ENCODE measurements around the gene VENTX.

The VENTX gene

DNA sequence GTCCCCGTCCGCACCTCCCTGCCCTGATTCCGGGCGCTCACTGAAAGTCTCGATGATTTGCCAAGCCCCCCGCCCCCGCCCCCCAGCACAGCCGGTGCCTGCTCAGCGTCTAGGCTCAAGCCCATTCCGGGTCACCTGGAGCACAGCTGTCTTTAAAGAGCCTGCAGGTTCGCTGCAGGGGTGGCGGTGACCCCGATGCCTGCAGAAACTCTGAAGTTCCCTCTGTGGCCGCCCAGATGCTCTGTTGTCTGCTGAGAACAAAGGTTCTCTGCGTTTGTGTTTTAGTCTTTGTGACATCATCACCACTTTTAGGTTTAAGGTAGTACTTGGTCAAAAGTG is 780 bp downstream of the VENTX start:
- no peak for DNase-seq

DNA sequence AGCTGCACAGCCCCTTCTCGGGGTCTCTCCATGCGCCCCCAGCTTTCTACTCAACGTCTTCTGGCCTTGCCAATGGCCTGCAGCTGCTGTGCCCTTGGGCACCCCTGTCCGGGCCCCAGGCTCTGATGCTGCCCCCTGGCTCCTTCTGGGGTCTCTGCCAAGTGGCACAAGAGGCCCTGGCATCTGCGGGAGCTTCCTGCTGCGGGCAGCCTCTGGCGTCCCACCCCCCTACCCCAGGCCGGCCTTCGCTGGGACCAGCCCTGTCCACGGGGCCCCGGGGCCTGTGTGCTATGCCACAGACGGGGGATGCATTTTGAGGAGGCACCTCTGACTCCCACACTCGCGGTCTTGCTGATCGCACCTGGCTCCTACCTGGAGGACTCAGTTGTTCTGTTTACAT is 2.3 kb downstream of the VENTX start:
- no peak for DNase-seq

DNA sequence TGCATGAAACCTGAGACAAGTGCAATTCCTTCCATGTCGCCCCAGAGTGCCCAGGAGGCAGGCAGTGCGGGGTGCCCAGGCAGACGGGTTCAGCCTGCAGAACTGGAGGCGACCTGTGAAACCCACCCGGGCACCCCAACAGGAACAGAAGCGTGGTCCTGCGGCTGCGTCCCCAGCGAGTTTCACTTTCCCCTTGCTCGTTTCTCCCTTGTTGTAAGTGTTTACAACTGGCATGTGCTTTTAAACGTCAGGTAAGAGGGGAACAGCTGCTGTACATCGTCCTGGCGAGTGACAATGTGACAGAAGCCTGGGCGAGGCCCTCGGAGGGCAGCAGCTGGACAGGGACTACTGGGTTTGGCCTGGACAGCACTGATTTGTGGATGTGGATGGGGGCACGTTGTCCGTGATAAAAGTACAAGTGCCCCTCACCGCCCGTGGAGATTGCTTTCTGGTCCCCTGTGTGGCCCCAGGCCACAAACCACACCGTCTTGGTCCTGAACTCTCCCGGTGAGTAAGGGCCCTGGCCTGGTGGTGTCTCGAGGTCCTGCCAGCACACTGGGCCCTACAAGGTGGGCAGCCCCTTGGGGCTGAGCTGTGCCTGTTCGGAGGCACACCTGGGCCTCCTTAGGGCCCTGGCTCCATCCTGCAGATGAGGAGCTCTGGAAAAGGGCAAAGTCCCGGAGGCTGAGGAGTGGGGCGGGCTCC is 4.0 kb downstream of the VENTX start:
- DNase-seq: no peak

DNA sequence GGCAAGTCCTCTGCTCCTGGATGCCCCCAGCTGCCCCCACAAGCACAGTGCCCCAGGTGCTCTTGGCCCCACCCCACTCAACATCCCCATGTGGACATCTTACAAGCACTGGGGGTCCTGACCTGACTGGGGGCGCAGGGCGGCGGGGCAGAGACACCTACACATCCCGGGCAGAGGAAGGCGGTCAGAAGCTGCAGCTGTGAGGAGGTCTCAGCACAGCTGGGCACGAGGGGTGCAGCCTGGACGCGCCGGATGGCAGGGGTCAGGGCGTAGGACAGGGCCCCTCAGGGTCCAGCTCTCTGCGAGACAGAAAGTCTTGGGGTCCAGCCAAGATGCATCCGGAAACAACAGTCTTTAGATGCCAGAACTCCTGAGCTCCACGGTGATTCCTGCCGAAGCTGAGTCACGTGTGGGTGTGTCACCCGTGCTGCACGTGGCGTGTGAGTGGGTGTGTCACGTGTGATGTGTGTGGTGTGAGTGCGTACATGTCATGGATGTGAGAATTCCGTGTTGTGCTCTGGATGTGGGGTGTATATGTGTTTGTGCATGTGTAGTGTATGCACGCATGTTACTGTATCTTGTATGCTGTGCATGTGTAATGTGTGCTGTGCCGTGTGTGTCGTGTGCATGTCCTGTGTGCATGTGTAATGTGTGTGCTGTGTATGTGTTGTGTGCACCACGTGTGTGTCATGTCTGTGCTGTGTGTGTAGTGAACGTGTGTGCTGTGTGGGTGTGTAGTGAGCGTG is 5.1 kb downstream of the VENTX start:
- DNase-seq: no peak

DNA sequence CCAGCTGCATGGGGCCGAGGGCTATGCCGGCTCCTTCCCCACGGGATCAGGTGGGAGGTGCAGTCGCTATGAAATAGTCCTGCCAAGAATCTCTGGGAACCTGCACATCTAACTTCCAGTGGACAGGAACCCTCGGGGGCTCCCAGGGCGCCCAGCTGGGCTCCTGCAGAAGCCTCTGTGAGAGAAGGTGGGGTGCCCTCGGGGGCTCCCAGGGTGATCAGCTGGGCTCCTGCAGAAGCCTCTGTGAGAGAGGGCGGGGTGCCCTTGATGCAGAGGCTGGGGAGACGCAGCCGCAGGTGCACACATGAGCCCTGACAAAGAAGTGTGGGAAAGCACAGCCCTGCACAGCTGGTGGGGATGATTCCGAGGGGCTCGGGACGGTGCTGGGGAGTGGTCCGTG is 5.9 kb downstream of the VENTX start:
- no peak for DNase-seq

DNA sequence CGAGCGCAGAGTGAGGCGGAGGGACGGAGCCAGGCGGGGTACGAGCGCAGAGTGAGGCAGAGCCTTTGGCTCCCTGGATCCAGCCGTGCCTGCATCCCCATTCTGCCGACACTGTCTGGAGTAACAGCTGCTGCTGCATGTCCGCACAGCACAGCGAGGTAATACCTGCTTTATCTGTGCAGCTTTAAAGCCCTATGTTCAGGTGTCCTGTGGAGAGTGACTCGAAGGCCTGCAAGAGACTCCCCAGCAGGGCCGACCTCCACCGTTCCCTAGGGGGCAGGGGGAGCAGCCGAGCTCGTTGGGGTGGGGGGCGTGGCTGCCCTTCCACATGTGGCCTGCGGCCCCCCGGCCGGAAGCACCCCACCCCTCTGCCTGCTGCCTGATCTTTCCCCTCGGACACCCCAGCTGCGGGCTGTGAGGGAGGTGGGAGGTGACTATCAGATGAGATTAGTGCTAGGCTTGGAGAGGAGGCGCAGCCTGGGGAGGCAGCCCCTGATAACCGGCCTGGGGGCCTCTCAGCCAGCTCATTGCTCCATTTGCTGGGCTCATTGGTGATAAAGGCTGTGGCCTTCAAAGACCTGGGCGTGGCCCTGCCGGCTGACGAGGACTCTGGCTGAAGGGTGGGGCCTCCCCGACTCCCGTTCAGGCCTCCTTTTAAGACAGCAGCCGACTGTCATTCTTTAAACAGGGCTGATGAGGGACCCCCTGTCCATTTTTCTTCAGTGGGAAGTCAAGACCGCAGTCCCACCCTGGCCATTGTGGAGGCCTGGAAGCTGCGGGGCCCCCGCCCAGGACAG is 8.0 kb downstream of the VENTX start:
- no peak for DNase-seq

DNA sequence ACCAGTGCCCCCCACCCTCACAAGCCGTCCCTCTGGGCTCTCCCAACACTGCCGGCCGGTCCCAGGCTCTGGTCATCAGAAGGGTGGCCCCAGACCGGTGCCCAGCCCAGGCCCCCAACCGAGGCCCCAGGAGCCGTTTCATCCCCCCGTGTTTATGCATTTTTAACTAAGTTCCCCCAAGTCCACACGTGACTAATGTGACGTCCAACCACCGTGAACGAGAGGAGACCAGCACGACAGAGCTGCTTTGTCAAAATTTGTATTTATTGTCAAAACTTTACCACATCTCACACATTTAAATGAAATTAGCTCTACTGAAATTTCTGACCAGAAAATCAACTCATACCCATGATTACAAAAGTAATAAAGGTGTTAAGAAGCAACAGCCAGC is 8.6 kb downstream of the VENTX start:
- no peak for DNase-seq

DNA sequence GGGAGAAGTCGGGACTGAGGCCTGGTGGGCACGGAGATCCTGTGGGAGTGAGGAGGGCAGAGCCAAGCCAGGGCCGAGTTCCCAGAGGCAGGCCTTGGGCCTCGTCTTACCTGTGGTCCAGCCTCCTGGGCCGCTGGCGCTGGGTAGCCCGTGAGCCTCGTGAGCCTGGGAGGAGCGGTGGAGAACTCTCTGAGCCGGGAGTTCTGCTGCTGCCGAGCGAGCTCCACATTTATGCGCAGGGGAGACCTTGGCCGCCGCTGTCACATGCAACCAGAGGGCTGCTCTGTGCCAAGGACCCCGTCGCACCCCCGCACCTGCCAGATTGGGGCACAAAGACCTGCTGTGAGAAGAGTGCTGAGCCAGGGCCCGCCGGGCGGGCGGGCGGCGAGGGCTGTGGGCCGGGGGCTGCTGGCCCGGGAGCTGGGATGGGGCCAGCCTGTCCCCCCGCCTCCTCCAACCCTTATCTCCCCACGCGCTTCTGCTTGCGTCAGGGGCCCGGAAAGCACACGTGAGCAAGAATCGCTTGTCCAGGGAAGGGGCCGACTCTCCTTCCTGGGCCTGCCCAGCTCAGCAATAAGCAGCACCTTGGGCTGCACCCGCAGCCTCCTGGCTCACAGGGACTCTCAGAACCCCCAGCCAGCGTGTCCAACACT is 10.2 kb downstream of the VENTX start:
- DNase-seq: no peak

DNA sequence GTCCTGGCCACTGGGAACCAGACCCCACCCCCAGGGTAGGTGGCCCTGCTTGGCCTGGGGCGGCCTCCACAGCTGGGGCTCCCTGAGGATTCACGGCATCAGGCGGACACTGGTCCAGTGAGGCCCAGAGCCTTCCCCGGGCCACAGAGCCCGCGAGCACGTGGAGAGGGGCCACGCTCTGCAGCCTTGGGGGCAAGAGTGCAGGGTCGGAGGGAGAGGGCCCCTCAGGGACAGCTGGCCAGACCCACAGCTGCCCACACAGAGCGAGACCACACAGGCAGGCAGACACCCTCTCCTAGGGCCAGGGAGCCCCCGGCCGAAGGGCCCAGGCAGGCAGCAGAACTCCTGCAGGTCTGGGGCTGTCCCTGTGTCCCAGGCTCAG is 10.7 kb downstream of the VENTX start:
- DNase-seq: no peak

DNA sequence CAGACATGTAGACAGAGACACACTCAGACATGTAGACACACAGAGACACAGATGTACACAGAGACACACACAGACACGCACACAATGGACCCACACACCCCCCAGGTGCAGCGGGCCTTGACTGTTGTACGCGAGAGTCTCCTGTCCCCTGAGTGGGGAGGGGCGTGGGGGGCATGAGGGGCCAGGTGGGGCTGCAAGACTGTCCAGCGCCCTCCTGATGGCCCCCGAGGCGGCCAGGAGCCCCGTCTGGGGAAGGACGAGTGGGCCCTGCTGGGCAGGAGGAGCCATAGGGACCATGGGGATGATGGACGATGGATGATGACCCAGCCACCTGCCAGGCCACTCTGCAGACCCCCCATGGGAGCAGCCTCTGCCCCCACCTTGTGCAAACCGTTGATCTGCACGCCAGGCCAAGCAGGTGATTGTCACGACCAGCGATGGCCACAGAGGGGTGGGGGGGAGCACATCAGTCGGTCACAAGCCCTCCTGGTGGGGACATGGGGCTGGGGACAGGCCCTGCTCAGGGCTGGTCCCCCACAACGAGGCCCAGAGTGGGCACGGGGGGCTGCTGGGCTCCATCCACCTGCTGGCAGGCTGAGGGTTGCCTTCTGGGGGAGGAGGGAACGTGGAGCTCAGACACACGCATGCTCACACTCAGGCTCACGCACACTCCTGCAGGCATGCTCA is 11.6 kb downstream of the VENTX start:
- no peak for DNase-seq

DNA sequence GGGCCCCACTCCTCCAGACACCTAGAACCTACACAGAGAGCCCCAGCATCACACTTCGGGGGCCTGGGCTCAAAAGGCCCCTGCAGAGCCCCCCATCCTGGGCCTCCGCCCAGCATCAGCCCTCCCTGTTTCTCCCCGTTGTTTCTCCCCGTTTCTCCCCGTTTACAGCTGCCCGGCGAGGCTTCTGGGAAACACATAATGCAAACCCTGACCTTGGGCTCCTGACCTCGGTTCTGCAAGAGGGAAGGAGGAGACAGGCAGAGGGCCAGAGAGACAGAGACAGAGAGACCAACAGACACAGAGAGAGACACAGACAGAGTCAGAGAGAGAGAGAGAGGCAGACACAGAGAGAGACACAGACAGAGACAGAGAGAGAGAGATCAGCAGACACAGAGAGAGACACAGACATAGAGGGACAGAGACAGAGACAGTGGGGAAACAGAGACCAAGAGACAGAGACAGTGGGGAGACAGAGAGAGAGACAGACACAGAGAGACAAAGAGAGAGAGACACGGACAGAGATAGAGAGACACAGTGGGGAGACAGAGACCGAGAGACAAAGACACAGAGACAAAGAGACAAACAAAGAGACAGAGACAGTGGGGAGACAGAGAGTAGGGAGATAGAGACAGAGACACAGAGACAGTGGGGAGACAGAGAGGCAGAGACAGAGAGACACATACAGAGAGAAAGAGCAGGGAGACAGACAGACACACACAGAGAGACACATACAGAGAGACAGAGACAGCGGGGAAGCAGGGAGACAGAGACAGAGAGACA is 12.5 kb downstream of the VENTX start:
- no peak for DNase-seq

DNA sequence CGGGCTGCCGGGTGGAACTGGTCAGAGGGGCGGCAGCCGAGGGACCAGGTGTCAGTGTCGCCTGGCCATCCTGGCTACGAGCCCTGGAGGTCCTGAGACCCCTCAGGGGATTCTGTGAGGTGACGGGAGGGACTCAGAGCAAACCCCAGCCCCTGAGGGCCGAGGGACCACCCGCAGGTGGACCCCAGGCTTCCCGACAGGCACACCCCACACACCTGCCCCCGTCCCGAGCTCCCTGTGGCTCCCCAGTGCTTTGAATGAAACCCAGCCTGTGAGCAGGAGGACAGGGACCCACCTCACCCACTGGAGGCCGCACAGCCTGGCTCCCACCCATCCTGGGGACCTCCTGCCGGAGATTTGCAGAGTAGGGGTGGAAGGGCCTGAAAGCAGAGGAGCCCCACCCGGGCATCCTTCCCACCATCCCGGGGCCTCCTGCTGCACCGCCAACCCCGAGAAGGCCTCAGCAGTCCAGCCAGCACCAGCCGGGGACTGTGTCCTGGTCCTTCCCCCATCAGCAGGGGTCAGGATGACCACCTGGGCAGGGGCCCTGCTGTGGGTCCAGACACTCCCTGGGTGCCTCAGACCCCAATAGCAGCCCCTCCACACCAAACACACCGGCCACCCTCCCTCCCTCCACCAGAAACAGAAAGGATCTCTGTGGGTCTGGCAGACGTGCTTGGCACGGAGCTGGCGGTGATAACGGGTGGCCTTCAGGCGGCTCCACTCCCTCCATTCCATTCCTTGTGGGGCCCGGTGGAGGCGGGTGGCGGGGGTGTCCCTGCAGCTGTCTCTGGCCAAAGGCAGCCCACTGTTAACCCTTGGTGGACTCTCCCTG is 13.9 kb downstream of the VENTX start:
- DNase-seq: no peak

DNA sequence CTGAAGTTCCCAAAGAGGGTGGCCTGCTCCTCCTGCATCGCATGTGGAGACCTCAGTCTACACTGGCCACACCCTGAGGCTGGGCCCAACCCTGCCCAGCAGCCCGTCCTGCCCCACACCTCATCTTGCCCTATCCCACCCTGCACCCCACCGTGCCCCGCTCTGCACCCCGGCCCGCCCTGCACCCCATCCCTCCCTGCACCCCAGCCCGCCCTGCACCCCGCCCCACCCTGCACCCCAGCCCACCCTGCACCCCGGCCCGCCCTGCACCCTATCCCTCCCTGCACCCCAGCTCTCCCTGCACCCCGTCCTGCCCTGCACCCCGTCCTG is 14.5 kb downstream of the VENTX start:
- no peak for DNase-seq

DNA sequence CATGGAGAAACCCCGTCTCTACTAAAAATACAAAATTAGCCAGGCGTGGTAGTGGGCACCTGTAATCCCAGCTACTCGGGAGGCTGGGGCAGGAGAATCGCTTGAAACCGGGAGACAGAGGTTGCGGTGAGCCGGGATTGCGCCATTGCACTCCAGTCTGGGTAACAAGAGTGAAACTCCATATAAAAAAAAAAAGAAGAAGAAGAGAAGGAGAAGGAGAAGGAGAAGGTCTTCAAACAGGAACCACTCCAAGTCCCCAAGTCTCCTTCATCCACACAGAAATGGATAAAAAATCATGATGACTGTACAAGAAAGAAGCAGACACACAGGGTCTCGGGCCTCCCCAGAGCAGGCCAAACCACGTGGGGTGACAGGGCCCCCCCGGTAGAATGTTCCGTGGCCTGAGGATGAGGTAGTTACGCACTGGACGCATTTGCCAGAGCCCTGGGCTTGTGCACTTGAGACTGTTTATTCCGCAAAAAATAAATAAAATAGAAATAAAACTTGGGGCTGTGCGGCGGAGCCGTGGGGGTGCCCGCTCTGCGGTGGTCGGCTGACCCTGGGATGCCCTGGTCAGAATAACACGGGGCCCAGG is 15.8 kb downstream of the VENTX start:
- peak; percentile 58 for DNase-seq

DNA sequence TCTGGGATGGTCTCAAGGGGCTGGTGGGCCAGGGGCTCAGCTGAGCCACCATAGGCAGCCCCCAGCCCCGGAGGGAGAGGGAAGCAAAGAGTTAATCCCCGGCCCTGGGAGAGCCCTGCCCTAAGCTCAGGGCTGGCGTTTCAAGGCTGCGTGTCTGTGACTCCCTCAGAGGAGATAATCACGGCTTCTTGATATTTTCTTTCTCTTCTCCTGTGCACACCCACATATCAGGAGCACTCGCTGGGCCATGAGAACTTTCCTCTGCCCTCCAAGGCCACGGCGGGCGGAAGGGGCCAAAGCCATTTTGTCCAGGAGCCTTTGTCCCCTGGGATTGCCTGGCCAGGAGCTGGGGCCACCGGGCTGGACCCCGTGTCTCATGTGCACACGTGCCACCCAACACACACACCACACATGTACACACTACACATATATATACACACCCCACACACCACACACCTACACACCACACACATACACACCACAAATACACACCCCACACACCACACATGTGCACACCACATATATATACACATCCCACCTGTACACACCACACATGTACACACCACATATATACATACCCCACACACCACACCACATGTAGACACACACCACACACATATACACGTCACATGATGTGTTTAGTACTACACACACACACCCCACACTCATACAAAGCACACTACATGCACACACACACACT is 16.9 kb downstream of the VENTX start:
- DNase-seq: no peak

DNA sequence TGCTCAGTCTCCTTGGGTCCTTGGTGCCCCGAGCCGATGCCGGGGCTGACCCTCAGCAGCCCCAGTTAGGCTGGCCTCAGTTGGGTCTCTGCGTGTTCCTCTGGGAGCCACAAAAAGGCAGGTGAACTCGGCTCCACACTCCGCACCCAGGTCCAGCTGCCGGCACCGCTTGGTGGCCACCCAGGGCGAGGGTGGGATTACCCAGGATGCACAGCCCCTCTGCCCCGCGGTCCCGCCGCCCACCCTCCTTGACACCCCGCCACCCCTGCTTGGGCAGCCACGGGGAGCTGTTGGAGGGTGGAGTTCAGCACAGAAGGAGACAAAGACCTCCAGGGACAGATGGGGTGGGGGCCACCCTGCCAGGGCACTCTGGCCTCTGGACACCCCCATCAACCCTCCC is 17.7 kb downstream of the VENTX start:
- no peak for DNase-seq

DNA sequence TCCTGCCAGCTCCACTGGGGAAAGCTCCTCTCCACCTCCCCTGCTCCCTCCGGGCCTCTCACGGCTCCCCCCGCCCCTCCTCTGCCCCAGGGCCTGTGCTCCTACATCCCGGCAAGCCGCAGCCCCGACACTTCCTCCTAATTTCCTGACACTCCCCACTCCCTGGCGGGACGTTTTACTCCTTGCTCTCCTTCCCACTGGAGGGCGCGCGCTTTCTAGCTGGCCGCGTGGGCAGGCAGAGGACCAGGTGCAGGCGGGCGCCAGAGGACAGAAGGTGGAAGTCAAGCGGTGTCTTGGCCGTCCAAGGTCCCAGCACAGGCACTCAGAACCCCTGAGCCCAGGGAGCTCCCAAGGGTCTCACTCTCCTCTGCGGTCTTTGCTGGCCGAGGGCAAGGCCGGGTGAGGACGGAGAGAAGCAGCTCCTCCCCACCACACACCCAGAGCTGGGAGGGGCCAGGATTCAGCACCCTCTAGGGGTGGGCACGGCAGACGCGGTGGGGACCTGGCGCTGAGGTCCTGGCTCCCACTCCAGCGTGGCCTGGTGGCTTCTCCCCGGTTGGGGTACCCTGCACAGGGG is 19.9 kb downstream of the VENTX start:
- DNase-seq: no peak

DNA sequence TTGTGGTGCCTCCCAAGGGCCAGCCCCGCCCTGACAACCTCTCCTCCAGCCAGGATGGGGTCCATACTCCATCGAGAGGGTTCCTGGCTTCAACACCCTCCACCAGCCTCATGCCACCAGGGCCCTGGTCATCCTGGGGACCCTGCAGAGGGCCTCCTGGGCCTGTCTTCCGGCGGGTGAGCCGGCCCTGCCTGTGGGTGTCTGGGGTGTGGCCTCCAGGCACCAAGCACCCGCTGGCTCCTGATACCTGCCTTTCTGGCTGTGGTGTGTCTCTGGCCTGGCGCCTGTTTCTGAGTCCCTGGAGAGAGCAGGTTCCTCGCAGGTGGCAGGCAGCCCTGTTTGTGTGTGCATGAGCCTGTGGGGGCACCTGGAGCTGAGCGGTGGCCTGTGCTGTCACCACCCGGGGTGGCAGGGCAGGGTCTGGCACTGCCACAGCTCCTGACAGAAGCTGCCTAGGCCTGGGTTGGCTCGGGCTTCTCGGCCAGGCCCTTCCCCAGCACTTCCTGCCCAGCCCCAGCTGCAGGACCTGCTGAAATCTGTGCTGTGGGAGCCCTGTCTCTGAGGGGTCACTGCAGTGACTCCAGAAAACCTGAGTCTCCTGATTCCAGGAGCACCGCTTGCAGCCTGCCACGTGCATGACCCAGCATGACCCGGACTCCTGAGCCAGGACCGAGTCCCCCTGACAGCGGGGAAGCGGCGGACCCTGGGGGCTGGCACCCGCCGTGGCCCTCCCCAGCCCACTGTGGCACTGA is 20.6 kb downstream of the VENTX start:
- no peak for DNase-seq
